DND-41 (cell line): ENCODE results near the gene TTC28.

ENCODE experiments used
- ATAC-seq: fragments of 200-7000 bp; cut with Tn5 transposase; 3 replicates; pipeline ENCODE4 v1.9.1; 2021; ENCODE audit warnings: low read depth; ENCODE audit not compliant: insufficient read depth
- DNase-seq: peaks from one replicate; pipeline ENCODE4 v3.0.0-alpha.2; 2020
- H2AFZ ChIP-seq: 2 replicates; pipeline ENCODE4 v1.6.0; 2012; ENCODE audit warnings: low read depth, low read length
- H3K27ac ChIP-seq: 2 replicates; pipeline ENCODE4 v1.5.1; 2012; ENCODE audit warnings: low read length, inconsistent platforms
- H3K27me3 ChIP-seq: fragments of 200-600 bp; sonication (generic); 2 replicates; pipeline ENCODE4 v1.6.0; 2012; ENCODE audit warnings: low read length, mild to moderate bottlenecking, inconsistent platforms; ENCODE audit not compliant: insufficient read depth, poor library complexity
- H3K36me3 ChIP-seq: 2 replicates; pipeline ENCODE4 v1.5.1; 2012; ENCODE audit warnings: low read length, inconsistent platforms; ENCODE audit not compliant: insufficient read depth
- H3K4me1 ChIP-seq: 2 replicates; pipeline ENCODE4 v1.5.1; 2012; ENCODE audit warnings: mild to moderate bottlenecking, low read length; ENCODE audit not compliant: insufficient read depth
- H3K4me2 ChIP-seq: 2 replicates; pipeline ENCODE4 v1.6.0; 2012; ENCODE audit warnings: mild to moderate bottlenecking, moderate library complexity, low read length, inconsistent platforms; ENCODE audit not compliant: insufficient read depth
- H3K4me3 ChIP-seq, 2 experiments: fragments of 200-600 bp in 1 of 2; shearing (Covaris generic) in 1 of 2; 2 replicates each; pipeline ENCODE4 v1.5.1; 2012 to 2016; ENCODE audit warnings: inconsistent platforms in 2 of 2, low read length in 2 of 2, mild to moderate bottlenecking in 2 of 2, low read depth in 1 of 2, moderate library complexity in 1 of 2
- H3K79me2 ChIP-seq: 2 replicates; pipeline ENCODE4 v1.6.0; 2012; ENCODE audit warnings: low read length, inconsistent platforms; ENCODE audit not compliant: insufficient read depth
- H3K9ac ChIP-seq: 2 replicates; pipeline ENCODE4 v1.6.0; 2012; ENCODE audit warnings: low read depth, mild to moderate bottlenecking, inconsistent platforms, low read length, moderate library complexity
- H3K9me3 ChIP-seq: 2 replicates; pipeline ENCODE4 v1.5.1; 2012; ENCODE audit warnings: low read length, moderate library complexity, mild to moderate bottlenecking, inconsistent platforms; ENCODE audit not compliant: insufficient read depth, severe bottlenecking
- H4K20me1 ChIP-seq: 2 replicates; pipeline ENCODE4 v1.6.0; 2012; ENCODE audit warnings: low read length; ENCODE audit not compliant: insufficient read depth
- CTCF ChIP-seq: IDR thresholded peaks from 2 replicates; pipeline ENCODE4 v1.5.1; 2012; ENCODE audit warnings: borderline replicate concordance, low read length, moderate library complexity, mild to moderate bottlenecking; ENCODE audit not compliant: poor library complexity, severe bottlenecking; ENCODE audit errors: extremely low read depth
- EZH2 ChIP-seq: IDR thresholded peaks from 3 replicates; pipeline ENCODE4 v1.6.1; 2012; ENCODE audit warnings: borderline replicate concordance, low read depth, mild to moderate bottlenecking, moderate library complexity, low read length, inconsistent platforms; ENCODE audit not compliant: severe bottlenecking

Gene TTC28

GRCh38 chr22:28115426-28115825 lies 564.2 kb downstream of the TTC28 start:
- no peak overlapping the region for H3K27ac ChIP-seq
- TF ChIP-seq EZH2 (no peak), CTCF (no peak)
- H3K4me2 ChIP-seq = no peak overlapping the region
- no peaks in the 10 kb centered on the region for H3K27me3 ChIP-seq
- no peaks in the 10 kb centered on the region for H3K4me1 ChIP-seq
- ATAC-seq (no peak), DNase-seq (no peak)
- H3K79me2 ChIP-seq = no peaks in the 10 kb centered on the region; the same call in 1 of the 2 replicates
- H3K9me3 ChIP-seq = no peaks in the 10 kb centered on the region
- H4K20me1 ChIP-seq = peaks cover 9% of the 10 kb centered on the region; the same call in 1 of the 2 replicates
- H3K9ac ChIP-seq = no peak overlapping the region
- H3K36me3 ChIP-seq = peaks cover 8% of the 10 kb centered on the region; the same call in 1 of the 2 replicates
- H2AFZ ChIP-seq = no peak overlapping the region
- no peak overlapping the region for H3K4me3 ChIP-seq

DNA sequence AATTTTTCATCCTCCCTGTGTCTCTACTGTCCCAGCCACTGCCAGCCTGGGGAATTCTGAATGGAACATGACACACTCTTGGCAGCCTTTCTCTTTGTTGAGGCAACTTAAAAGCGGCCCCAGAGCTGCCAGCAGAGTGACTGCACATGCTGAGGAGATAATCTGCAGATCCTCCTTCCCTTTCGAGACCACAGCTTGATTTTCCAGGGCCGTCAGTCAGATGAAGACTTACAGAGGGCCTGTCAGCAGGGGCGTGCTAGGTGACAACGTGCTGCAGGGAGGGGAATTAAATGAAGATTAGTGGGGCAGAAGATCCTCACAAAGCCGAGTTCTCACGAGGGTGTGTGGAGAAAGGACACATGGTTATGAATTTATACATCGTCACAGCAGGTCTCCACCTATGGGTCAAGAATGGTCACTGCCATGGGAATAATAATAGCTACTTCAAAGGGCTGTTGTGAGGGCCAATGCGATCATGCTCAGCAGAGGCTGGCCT lies 567.0 kb downstream of the TTC28 start:
- no peak overlapping the region for H2AFZ ChIP-seq
- H3K27me3 ChIP-seq = no peaks in the 10 kb centered on the region
- no peak overlapping the region for H3K27ac ChIP-seq
- H3K9me3 ChIP-seq = no peaks in the 10 kb centered on the region
- DNase-seq = no peak
- H3K9ac ChIP-seq = no peak overlapping the region
- peaks cover 15% of the 10 kb centered on the region for H3K36me3 ChIP-seq
- TF ChIP-seq CTCF = peak; percentile 41
- TF ChIP-seq EZH2 = no peak
- H3K79me2 ChIP-seq = peaks cover 4% of the 10 kb centered on the region; the same call in 1 of the 2 replicates
- no peaks in the 10 kb centered on the region for H3K4me1 ChIP-seq
- no peak overlapping the region for H3K4me2 ChIP-seq
- no peak overlapping the region for H3K4me3 ChIP-seq
- peaks cover 6% of the 10 kb centered on the region; the same call in 1 of the 2 replicates for H4K20me1 ChIP-seq
- no peak for ATAC-seq

DNA sequence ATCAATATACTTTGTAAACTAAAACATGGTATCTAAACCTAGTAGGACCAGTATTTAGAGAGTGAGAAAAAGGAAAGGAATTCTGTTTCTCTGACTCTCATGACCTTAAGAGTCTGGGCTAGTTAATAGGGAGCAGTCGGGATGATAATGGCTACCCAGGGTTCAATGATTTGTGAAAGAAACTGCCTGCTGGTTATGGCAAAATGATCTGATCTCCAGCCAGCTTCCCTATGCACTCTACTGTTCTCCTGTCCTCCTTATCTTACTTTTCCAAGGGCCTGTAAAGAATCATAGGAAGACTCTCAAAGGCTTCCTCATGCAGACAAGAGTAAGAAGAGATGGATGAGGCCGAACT lies 567.5 kb downstream of the TTC28 start:
- Histone ChIP-seq H3K4me3 (no peak overlapping the region), H3K4me1 (no peaks in the 10 kb centered on the region), H3K27me3 (no peaks in the 10 kb centered on the region), H2AFZ (no peak overlapping the region), H4K20me1 (peaks cover 6% of the 10 kb centered on the region; the same call in 1 of the 2 replicates), H3K9me3 (no peaks in the 10 kb centered on the region), H3K4me2 (no peak overlapping the region), H3K79me2 (peaks cover 4% of the 10 kb centered on the region; the same call in 1 of the 2 replicates), H3K36me3 (peaks cover 20% of the 10 kb centered on the region), H3K27ac (no peak overlapping the region), H3K9ac (no peak overlapping the region)
- ATAC-seq (no peak), DNase-seq (no peak)
- TF ChIP-seq CTCF (no peak), EZH2 (no peak)

DNA sequence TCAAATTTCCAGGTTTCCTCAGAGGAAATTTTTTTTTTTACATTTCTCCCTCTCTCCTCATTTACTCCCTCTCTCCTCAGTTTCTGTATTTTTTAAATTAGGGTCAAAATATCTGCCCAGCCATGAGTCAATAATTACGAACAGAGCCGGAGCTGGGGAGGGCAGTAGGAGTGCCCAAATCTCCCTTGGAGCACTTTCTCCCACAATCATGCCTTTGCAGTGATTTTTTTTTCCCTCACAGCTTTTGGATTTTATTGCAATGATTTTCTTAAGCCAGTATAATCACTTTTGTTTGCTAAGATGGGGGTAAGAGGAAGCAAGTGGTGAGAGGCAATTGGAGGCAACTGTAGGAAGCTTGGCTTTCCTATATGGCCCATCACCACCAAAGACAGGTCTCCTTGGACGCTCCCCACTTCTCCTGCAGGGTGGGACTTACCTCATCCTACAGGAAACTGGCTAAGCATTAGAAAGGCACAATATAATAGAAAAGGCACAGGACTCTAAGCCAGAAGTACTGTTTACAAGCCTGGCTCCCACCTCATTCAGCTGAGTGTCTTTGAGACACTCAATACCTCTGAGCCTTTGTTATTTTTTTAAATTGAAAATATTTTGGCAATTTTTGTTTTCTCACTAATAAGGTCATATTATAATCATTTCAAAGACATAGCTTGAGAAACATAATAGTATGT lies 568.0 kb downstream of the TTC28 start:
- Histone ChIP-seq H3K4me1 (no peaks in the 10 kb centered on the region), H3K9ac (no peak overlapping the region), H3K27me3 (no peaks in the 10 kb centered on the region), H3K4me2 (no peak overlapping the region), H4K20me1 (peaks cover 4% of the 10 kb centered on the region; the same call in 1 of the 2 replicates), H3K4me3 (no peak overlapping the region), H2AFZ (no peak overlapping the region), H3K27ac (no peak overlapping the region), H3K36me3 (peaks cover 20% of the 10 kb centered on the region), H3K9me3 (no peaks in the 10 kb centered on the region), H3K79me2 (peaks cover 4% of the 10 kb centered on the region; the same call in 1 of the 2 replicates)
- TF ChIP-seq EZH2 (no peak), CTCF (no peak)
- no peak for DNase-seq
- ATAC-seq = no peak
